ENCODE measurements around the gene SDR42E1. TPM values are rescaled to one million over a fixed set of nuclear protein-coding genes. Genes with fewer than 3 reads are reported as not detected.

Gene SDR42E1
- total RNA-seq, 1 experiment from 2014 or later = 17.4 TPM

DNA sequence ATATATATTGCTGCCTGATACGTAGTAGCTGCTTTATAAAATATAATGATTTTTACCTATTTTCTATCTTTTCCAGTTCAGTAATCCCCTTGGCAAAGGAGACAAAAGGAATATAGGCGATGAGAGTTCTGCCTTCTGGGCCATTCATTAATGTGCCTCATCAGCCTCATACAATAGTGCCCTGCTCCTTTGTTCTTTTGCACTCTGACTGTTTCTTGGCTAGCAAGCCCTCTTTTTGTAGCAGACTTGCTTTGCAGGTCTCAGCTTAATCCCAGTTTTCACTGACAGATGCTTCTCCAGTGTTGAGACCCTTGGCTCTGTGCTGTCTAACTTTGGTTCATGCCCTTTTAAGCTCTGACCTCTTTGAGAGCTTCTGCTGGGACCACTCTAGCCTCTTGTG is 34.2 kb upstream of the SDR42E1 start:
- TF ChIP-seq YY1 (IDR thresholded peaks at IDR 0.05; ENCODE audit: extremely low read depth, insufficient replicate concordance, low read depth, low read length) (no peak), SP1 (IDR thresholded peaks at IDR 0.05; ENCODE audit: low read depth) (no peak), ZFX (IDR thresholded peaks at IDR 0.05) (no peak)
- H3K9ac ChIP-seq (ENCODE audit: low read length) = no peak overlapping the region
- no peak overlapping the region for H3K4me3 ChIP-seq (replicated peaks in 1 of 2; ENCODE audit: low read depth in 1 of 2, low read length in 2 of 2)
- no TSS peak for BruUV-seq (replicated peaks)
- H2AFZ ChIP-seq (ENCODE audit: low read depth, low read length, poor library complexity, severe bottlenecking) = no peak overlapping the region
- CTCF ChIA-PET = interaction anchor here (1.3 to 1.6 kb wide), 2 partner anchors 16 to 48 kb away, joined by 3 to 5 read pairs; no protein-coding TSS in a partner anchor
- no peaks in the 10 kb centered on the region for H4K20me1 ChIP-seq (ENCODE audit: insufficient read depth)
- no peak for ATAC-seq
- peaks cover 58% of the 10 kb centered on the region for H3K27me3 ChIP-seq (ENCODE audit: insufficient read depth, low read length)
- H3K9me2 ChIP-seq (ENCODE audit: insufficient read depth) = no peaks in the 10 kb centered on the region
- H3K9me3 ChIP-seq (ENCODE audit: control insufficient read depth in 1 of 2, insufficient read depth in 1 of 2, low read depth in 1 of 2, low read length in 2 of 2) = no peaks in the 10 kb centered on the region
- H3K36me3 ChIP-seq (ENCODE audit: control insufficient read depth in 1 of 2, insufficient read depth in 2 of 2, low read length in 2 of 2) = no peaks in the 10 kb centered on the region
- H3K27ac ChIP-seq (ENCODE audit: low read depth, low read length) = no peak overlapping the region
- H3K4me2 ChIP-seq (ENCODE audit: low read length) = no peak overlapping the region
- intact Hi-C loops (cut with micrococcal nuclease) = no loop called here
- DNase-seq (ENCODE audit: low read depth, low spot score) = no peak
- no peaks in the 10 kb centered on the region for H3K79me2 ChIP-seq (ENCODE audit: insufficient read depth, low read length)
- H3K4me1 ChIP-seq (ENCODE audit: control insufficient read depth in 1 of 2, insufficient read depth in 2 of 2, low read length in 2 of 2) = peaks cover 0 to 5% of the 10 kb centered on the region in 2 experiments; a peak in 1 of 4 replicates
- POLR2A ChIA-PET = no interaction called here
- RAD21 ChIA-PET (ENCODE audit: low non-redundant PET in 1 of 2, low total read pairs in 2 of 2, uncharacterized antibody in 2 of 2, unreplicated experiment in 2 of 2) = no interaction called here

DNA sequence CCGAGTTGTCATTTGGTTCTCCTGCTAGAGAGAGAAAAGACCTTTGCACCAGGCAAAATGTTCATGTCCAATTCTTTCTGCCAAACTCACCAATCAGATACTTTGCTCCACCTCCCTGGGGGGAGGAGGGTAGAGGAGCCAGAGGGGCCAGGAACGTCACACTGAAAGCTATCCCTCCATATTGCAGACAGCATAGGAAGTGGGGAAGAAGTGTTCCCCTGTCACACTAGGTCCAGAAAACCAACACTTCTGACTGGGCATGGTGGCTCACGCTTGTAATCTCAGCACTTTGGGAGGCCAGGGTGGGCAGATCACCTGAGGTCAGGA is 33.3 kb upstream of the SDR42E1 start:
- no peaks in the 10 kb centered on the region for H4K20me1 ChIP-seq (ENCODE audit: insufficient read depth)
- BruUV-seq (replicated peaks) = no TSS peak
- no peaks in the 10 kb centered on the region for H3K79me2 ChIP-seq (ENCODE audit: insufficient read depth, low read length)
- H3K9me3 ChIP-seq (ENCODE audit: control insufficient read depth in 1 of 2, insufficient read depth in 1 of 2, low read depth in 1 of 2, low read length in 2 of 2) = no peaks in the 10 kb centered on the region
- H3K27ac ChIP-seq (ENCODE audit: low read depth, low read length) = no peak overlapping the region
- no peak overlapping the region for H2AFZ ChIP-seq (ENCODE audit: low read depth, low read length, poor library complexity, severe bottlenecking)
- DNase-seq (ENCODE audit: low read depth, low spot score) = no peak
- peaks cover 0 to 5% of the 10 kb centered on the region in 2 experiments; a peak in 1 of 4 replicates for H3K4me1 ChIP-seq (ENCODE audit: control insufficient read depth in 1 of 2, insufficient read depth in 2 of 2, low read length in 2 of 2)
- no peak overlapping the region for H3K9ac ChIP-seq (ENCODE audit: low read length)
- RAD21 ChIA-PET (ENCODE audit: low non-redundant PET in 1 of 2, low total read pairs in 2 of 2, uncharacterized antibody in 2 of 2, unreplicated experiment in 2 of 2) = no interaction called here
- no peaks in the 10 kb centered on the region for H3K9me2 ChIP-seq (ENCODE audit: insufficient read depth)
- POLR2A ChIA-PET = no interaction called here
- no peak overlapping the region for H3K4me2 ChIP-seq (ENCODE audit: low read length)
- no peaks in the 10 kb centered on the region for H3K36me3 ChIP-seq (ENCODE audit: control insufficient read depth in 1 of 2, insufficient read depth in 2 of 2, low read length in 2 of 2)
- TF ChIP-seq RAD21 (IDR thresholded peaks at IDR 0.05; ENCODE audit: low read depth) (no peak), FOSL1 (IDR thresholded peaks at IDR 0.05; ENCODE audit: low read depth) (no peak), YY1 (IDR thresholded peaks at IDR 0.05; ENCODE audit: extremely low read depth, insufficient replicate concordance, low read depth, low read length) (no peak), JUND (IDR thresholded peaks at IDR 0.05) (no peak), EGR1 (IDR thresholded peaks at IDR 0.05; ENCODE audit: low read depth) (no peak), ZFX (IDR thresholded peaks at IDR 0.05) (no peak), POLR2AphosphoS5 (IDR thresholded peaks at IDR 0.05; ENCODE audit: low read depth, low read length) (no peak)
- TF ChIP-seq, protein P1, sequence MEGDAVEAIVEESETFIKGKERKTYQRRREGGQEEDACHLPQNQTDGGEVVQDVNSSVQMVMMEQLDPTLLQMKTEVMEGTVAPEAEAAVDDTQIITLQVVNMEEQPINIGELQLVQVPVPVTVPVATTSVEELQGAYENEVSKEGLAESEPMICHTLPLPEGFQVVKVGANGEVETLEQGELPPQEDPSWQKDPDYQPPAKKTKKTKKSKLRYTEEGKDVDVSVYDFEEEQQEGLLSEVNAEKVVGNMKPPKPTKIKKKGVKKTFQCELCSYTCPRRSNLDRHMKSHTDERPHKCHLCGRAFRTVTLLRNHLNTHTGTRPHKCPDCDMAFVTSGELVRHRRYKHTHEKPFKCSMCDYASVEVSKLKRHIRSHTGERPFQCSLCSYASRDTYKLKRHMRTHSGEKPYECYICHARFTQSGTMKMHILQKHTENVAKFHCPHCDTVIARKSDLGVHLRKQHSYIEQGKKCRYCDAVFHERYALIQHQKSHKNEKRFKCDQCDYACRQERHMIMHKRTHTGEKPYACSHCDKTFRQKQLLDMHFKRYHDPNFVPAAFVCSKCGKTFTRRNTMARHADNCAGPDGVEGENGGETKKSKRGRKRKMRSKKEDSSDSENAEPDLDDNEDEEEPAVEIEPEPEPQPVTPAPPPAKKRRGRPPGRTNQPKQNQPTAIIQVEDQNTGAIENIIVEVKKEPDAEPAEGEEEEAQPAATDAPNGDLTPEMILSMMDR (IDR thresholded peaks at IDR 0.05 in 2 of 3, conservative IDR thresholded peaks at IDR 0.05 in 1 of 3; ENCODE audit: borderline replicate concordance in 1 of 3, insufficient read depth in 1 of 3, low read depth in 2 of 3, low read length in 2 of 3) = no peak
- H3K4me3 ChIP-seq (replicated peaks in 1 of 2; ENCODE audit: low read depth in 1 of 2, low read length in 2 of 2) = no peak overlapping the region
- peaks cover 57% of the 10 kb centered on the region for H3K27me3 ChIP-seq (ENCODE audit: insufficient read depth, low read length)
- peak; percentile 80 for ATAC-seq
- CTCF ChIA-PET = interaction anchor here (1.6 kb wide), 1 partner anchor 48 kb away, joined by 5 read pairs; no protein-coding TSS in a partner anchor
- intact Hi-C loops (cut with micrococcal nuclease) = no loop called here
